Suppressor macrophage (primary cell): ENCODE data around the gene NOXRED1.
"Not testable (repeated sequence)": the region's sequence is repeated elsewhere in the genome, so short reads cannot be mapped to it uniquely, and the experiment has no call there.

Experiments
- DNase-seq, 4 experiments: peaks; one replicate each; pipeline ENCODE4 v3.0.0-alpha.2; 2020 to 2022
- total RNA-seq, 17 experiments: gene quantifications; one replicate each; lab custom pipeline; 2026; ENCODE audit warnings: mixed read lengths in 6 of 17, inconsistent platforms in 3 of 17; lab: John Stamatoyannopoulos, UW

NOXRED1 gene
- 0.25 to 2.4 (median 0.44) reads per million in 17 experiments for total RNA-seq

- no peak for DNase-seq
Observed at GRCh38 chr14:77423423-77423822, at the start of gene NOXRED1. TSS of gene NOXRED1 (minus strand) at chr14:77423523. CDS start at chr14:77422889, 634 bp downstream.

- no peak for DNase-seq
Observed at GRCh38 chr14:77470224-77470870, 47.0 kb upstream of the NOXRED1 start.

GRCh38 chr14:77469539-77469938, 46.2 kb upstream of the NOXRED1 start:
- no peak for DNase-seq

GRCh38 chr14:77469067-77469505, 45.8 kb upstream of the NOXRED1 start:
- DNase-seq = no peak

- DNase-seq = no peak
Observed at GRCh38 chr14:77467801-77468200, 44.5 kb upstream of the NOXRED1 start.

GRCh38 chr14:77459072-77459723, 35.9 kb upstream of the NOXRED1 start:
- DNase-seq = peak; percentile 78 to 84 (median 82)

- DNase-seq = peak; percentile 13 to 42 (median 32)
Observed at GRCh38 chr14:77458249-77458950, 35.1 kb upstream of the NOXRED1 start.

GRCh38 chr14:77457522-77458248, 34.4 kb upstream of the NOXRED1 start, which contains the start of the genes AHSA1 and VIPAS39:
TSS of gene AHSA1 (plus strand) at chr14:77458093. CDS start at chr14:77458190, 97 bp downstream.
TSS of gene VIPAS39 (minus strand) at chr14:77457601. CDS start at chr14:77454102, 3,499 bp downstream.
- peak; percentile 97 to 99 (median 98) for DNase-seq

- peak in 2 of 4 experiments; percentile 4 to 29 for DNase-seq
Observed at GRCh38 chr14:77457115-77457521, 33.8 kb upstream of the NOXRED1 start.

- no peak for DNase-seq
Observed at GRCh38 chr14:77455966-77456640, 32.8 kb upstream of the NOXRED1 start.

- DNase-seq = no peak
Observed at GRCh38 chr14:77442196-77442595, 18.9 kb upstream of the NOXRED1 start.

- DNase-seq = no peak
Observed at GRCh38 chr14:77439861-77440260, 16.5 kb upstream of the NOXRED1 start.

GRCh38 chr14:77438596-77438995, 15.3 kb upstream of the NOXRED1 start:
- DNase-seq = no peak

- no peak for DNase-seq
Observed at GRCh38 chr14:77436042-77436441, 12.7 kb upstream of the NOXRED1 start.

GRCh38 chr14:77426396-77426795, 3.1 kb upstream of the NOXRED1 start:
- no peak for DNase-seq

- no peak for DNase-seq
Observed at GRCh38 chr14:77424862-77425261, 1.5 kb upstream of the NOXRED1 start.

- no peak for DNase-seq
Observed at GRCh38 chr14:77421201-77421600, 2.1 kb downstream of the NOXRED1 start.

- peak in 2 of 4 experiments; percentile 10 to 33 for DNase-seq
Observed at GRCh38 chr14:77416836-77417235, 6.5 kb downstream of the NOXRED1 start.

- not testable (repeated sequence) for DNase-seq
Observed at GRCh38 chr14:77416098-77416497, 7.2 kb downstream of the NOXRED1 start.

- not testable (repeated sequence) for DNase-seq
Observed at GRCh38 chr14:77415403-77416030, 7.8 kb downstream of the NOXRED1 start.

- DNase-seq = no peak
Observed at GRCh38 chr14:77409131-77409533, 14.2 kb downstream of the NOXRED1 start.
